WTC11 (cell line): ENCODE measurements around the gene STK24. TPM values are rescaled to one million over a fixed set of nuclear protein-coding genes. Genes with fewer than 3 reads are reported as not detected.

Experiments used
- ATAC-seq: fragments of 200-7000 bp; cut with Tn5 transposase; 2 replicates; pipeline ENCODE4 v1.10.0; 2021; ENCODE audit warnings: mild to moderate bottlenecking, moderate library complexity
- CTCF ChIA-PET: fragments of 300-600 bp; sonication (Branson Sonifier 250); formaldehyde crosslinking; loops from one replicate; lab custom pipeline; 2021; ENCODE audit warnings: antibody characterized with exemption; lab: Charles Lee
- POLR2A ChIA-PET: fragments of 350-600 bp; sonication (Branson Sonifier 250); formaldehyde crosslinking; loops from one replicate; lab custom pipeline; 2021; ENCODE audit warnings: antibody characterized with exemption; lab: Charles Lee
- DNase-seq: peaks from one replicate; pipeline ENCODE4 v3.0.0; 2021; ENCODE audit warnings: low spot score
- H3K27ac Mint-ChIP-seq: 2 replicates; pipeline ENCODE4 v1.8.0; 2021; ENCODE audit warnings: mixed read lengths
- H3K27me3 Mint-ChIP-seq: 2 replicates; pipeline ENCODE4 v1.8.0; 2021; ENCODE audit warnings: low read depth, mild to moderate bottlenecking, moderate library complexity, mixed read lengths
- H3K36me3 Mint-ChIP-seq: 2 replicates; pipeline ENCODE4 v1.8.0; 2021; ENCODE audit warnings: mixed read lengths
- H3K4me1 Mint-ChIP-seq: 2 replicates; pipeline ENCODE4 v1.8.0; 2022; ENCODE audit warnings: mixed read lengths
- H3K4me3 Mint-ChIP-seq: 2 replicates; pipeline ENCODE4 v1.8.0; 2021; ENCODE audit warnings: mild to moderate bottlenecking, moderate library complexity, mixed read lengths
- H3K9me3 Mint-ChIP-seq: 2 replicates; pipeline ENCODE4 v1.8.0; 2021; ENCODE audit warnings: mixed read lengths
- ATF1 ChIP-seq: sonication (generic); formaldehyde crosslinking; IDR thresholded peaks from 2 replicates; pipeline ENCODE4 v1.8.1; 2023; ENCODE audit warnings: mild to moderate bottlenecking, moderate library complexity, missing genetic modification reagents
- ATF2 ChIP-seq: sonication (generic); formaldehyde crosslinking; IDR thresholded peaks from 2 replicates; pipeline ENCODE4 v1.8.1; 2022; ENCODE audit warnings: low read depth, missing genetic modification reagents, borderline replicate concordance
- E2F1 ChIP-seq: sonication (generic); formaldehyde crosslinking; IDR thresholded peaks from 2 replicates; pipeline ENCODE4 v1.8.0; 2022; ENCODE audit warnings: mild to moderate bottlenecking, missing genetic modification reagents
- FOXJ3 ChIP-seq: sonication (generic); formaldehyde crosslinking; IDR thresholded peaks from 2 replicates; pipeline ENCODE4 v1.9.0; 2021; ENCODE audit warnings: missing genetic modification reagents, mild to moderate bottlenecking, borderline replicate concordance
- FOXK1 ChIP-seq: sonication (generic); formaldehyde crosslinking; IDR thresholded peaks from 2 replicates; pipeline ENCODE4 v1.8.0; 2022; ENCODE audit warnings: mild to moderate bottlenecking, moderate library complexity, missing genetic modification reagents
- FOXP4 ChIP-seq: sonication (generic); formaldehyde crosslinking; IDR thresholded peaks from 2 replicates; pipeline ENCODE4 v1.8.0; 2022; ENCODE audit warnings: mild to moderate bottlenecking, missing genetic modification reagents
- GTF2I ChIP-seq: fragments of 250-450 bp; sonication (Bioruptor Pico); conservative IDR thresholded peaks from 2 replicates; pipeline ENCODE4 v1.4.0; 2021; ENCODE audit warnings: mild to moderate bottlenecking
- IRF2 ChIP-seq: sonication (generic); formaldehyde crosslinking; IDR thresholded peaks from 2 replicates; pipeline ENCODE4 v1.8.0; 2022; ENCODE audit warnings: low read depth, missing genetic modification reagents, borderline replicate concordance
- JAZF1 ChIP-seq: fragments of 250-450 bp; sonication (Bioruptor Pico); IDR thresholded peaks from 2 replicates; pipeline ENCODE4 v1.9.0; 2021; ENCODE audit warnings: moderate library complexity, mild to moderate bottlenecking, inconsistent platforms
- MAX ChIP-seq: sonication (generic); formaldehyde crosslinking; IDR thresholded peaks from 2 replicates; pipeline ENCODE4 v1.8.0; 2022; ENCODE audit warnings: mild to moderate bottlenecking, missing genetic modification reagents
- MLX ChIP-seq: sonication (generic); formaldehyde crosslinking; IDR thresholded peaks from 2 replicates; pipeline ENCODE4 v1.8.1; 2023; ENCODE audit warnings: mild to moderate bottlenecking, missing genetic modification reagents, moderate library complexity
- MYBL2 ChIP-seq: sonication (generic); formaldehyde crosslinking; IDR thresholded peaks from 2 replicates; pipeline ENCODE4 v1.8.1; 2023; ENCODE audit warnings: mild to moderate bottlenecking, moderate library complexity, missing genetic modification reagents
- NR1H2 ChIP-seq: sonication (generic); formaldehyde crosslinking; IDR thresholded peaks from 2 replicates; pipeline ENCODE4 v1.9.0; 2021; ENCODE audit warnings: mild to moderate bottlenecking, moderate library complexity, missing genetic modification reagents
- PRRX2 ChIP-seq: fragments of 250-450 bp; sonication (Bioruptor Pico); IDR thresholded peaks from 2 replicates; pipeline ENCODE4 v1.8.0; 2021; ENCODE audit warnings: mild to moderate bottlenecking
- RORB ChIP-seq: fragments of 250-450 bp; sonication (Bioruptor Pico); IDR thresholded peaks from 2 replicates; pipeline ENCODE4 v1.9.0; 2021; ENCODE audit warnings: mild to moderate bottlenecking
- USF1 ChIP-seq: sonication (generic); formaldehyde crosslinking; IDR thresholded peaks from 2 replicates; pipeline ENCODE4 v1.8.0; 2022; ENCODE audit warnings: mild to moderate bottlenecking, missing genetic modification reagents
- ZNF232 ChIP-seq: sonication (generic); formaldehyde crosslinking; IDR thresholded peaks from 2 replicates; pipeline ENCODE4 v1.8.0; 2022; ENCODE audit warnings: mild to moderate bottlenecking, missing genetic modification reagents
- ZNF396 ChIP-seq: fragments of 250-450 bp; sonication (Bioruptor Pico); IDR thresholded peaks from 2 replicates; pipeline ENCODE4 v1.8.0; 2021; ENCODE audit warnings: mild to moderate bottlenecking, moderate library complexity, borderline replicate concordance
- total RNA-seq: library from RNA; stranded (reverse); gene quantifications from 3 replicates; pipeline ENCODE4 v1.2.3, GENCODE V29; 2021
- TF ChIP-seq, protein P1 (sequence below): sonication (generic); formaldehyde crosslinking; conservative IDR thresholded peaks from 2 replicates; pipeline ENCODE4 v1.8.1; 2023; ENCODE audit warnings: mild to moderate bottlenecking, low read depth, missing genetic modification reagents, moderate library complexity
- TF ChIP-seq, protein P2 (sequence below): sonication (generic); formaldehyde crosslinking; IDR thresholded peaks from 2 replicates; pipeline ENCODE4 v1.8.1; 2022; ENCODE audit warnings: missing genetic modification reagents, borderline replicate concordance

STK24 gene
- total RNA-seq, 1 experiment from 2014 or later = 138 TPM

GRCh38 chr13:98467263-98467985 is 109.5 kb downstream of the STK24 start:
- H3K9me3 Mint-ChIP-seq = no peaks in the 10 kb centered on the region
- H3K4me3 Mint-ChIP-seq = no peak overlapping the region
- peak overlapping the region; percentile 3; the same call in 1 of the 2 replicates for H3K27ac Mint-ChIP-seq
- ATAC-seq (no peak), DNase-seq (no peak)
- ChIA-PET POLR2A (no interaction called here), CTCF (interaction anchor here (0.6 to 4.6 kb wide), 22 partner anchors 8 to 733 kb away, joined by 3 to 30 read pairs (median 5); no protein-coding TSS in a partner anchor)
- peaks cover 13% of the 10 kb centered on the region for H3K4me1 Mint-ChIP-seq
- no peaks in the 10 kb centered on the region for H3K27me3 Mint-ChIP-seq
- peaks cover 37% of the 10 kb centered on the region for H3K36me3 Mint-ChIP-seq
- TF ChIP-seq E2F1 (CRISPR knock-in tag) = no peak
- TF ChIP-seq MYBL2 (CRISPR knock-in tag) = no peak
- TF ChIP-seq, protein P1, sequence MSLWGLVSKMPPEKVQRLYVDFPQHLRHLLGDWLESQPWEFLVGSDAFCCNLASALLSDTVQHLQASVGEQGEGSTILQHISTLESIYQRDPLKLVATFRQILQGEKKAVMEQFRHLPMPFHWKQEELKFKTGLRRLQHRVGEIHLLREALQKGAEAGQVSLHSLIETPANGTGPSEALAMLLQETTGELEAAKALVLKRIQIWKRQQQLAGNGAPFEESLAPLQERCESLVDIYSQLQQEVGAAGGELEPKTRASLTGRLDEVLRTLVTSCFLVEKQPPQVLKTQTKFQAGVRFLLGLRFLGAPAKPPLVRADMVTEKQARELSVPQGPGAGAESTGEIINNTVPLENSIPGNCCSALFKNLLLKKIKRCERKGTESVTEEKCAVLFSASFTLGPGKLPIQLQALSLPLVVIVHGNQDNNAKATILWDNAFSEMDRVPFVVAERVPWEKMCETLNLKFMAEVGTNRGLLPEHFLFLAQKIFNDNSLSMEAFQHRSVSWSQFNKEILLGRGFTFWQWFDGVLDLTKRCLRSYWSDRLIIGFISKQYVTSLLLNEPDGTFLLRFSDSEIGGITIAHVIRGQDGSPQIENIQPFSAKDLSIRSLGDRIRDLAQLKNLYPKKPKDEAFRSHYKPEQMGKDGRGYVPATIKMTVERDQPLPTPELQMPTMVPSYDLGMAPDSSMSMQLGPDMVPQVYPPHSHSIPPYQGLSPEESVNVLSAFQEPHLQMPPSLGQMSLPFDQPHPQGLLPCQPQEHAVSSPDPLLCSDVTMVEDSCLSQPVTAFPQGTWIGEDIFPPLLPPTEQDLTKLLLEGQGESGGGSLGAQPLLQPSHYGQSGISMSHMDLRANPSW (CRISPR knock-in tag) = no peak
- TF ChIP-seq RORB (CRISPR knock-in tag) = no peak
- TF ChIP-seq FOXJ3 = no peak
- TF ChIP-seq JAZF1 (CRISPR knock-in tag) = no peak
- TF ChIP-seq FOXK1 = no peak
- no peak for TF ChIP-seq MAX
- no peak for TF ChIP-seq ZNF232 (CRISPR knock-in tag)
- no peak for TF ChIP-seq IRF2 (CRISPR knock-in tag)
- TF ChIP-seq GTF2I = no peak
- TF ChIP-seq USF1 (CRISPR knock-in tag) = no peak
- TF ChIP-seq ATF2 (CRISPR knock-in tag) = no peak
- no peak for TF ChIP-seq MLX (CRISPR knock-in tag)
- no peak for TF ChIP-seq ZNF396 (CRISPR knock-in tag)
- no peak for TF ChIP-seq PRRX2

DNA sequence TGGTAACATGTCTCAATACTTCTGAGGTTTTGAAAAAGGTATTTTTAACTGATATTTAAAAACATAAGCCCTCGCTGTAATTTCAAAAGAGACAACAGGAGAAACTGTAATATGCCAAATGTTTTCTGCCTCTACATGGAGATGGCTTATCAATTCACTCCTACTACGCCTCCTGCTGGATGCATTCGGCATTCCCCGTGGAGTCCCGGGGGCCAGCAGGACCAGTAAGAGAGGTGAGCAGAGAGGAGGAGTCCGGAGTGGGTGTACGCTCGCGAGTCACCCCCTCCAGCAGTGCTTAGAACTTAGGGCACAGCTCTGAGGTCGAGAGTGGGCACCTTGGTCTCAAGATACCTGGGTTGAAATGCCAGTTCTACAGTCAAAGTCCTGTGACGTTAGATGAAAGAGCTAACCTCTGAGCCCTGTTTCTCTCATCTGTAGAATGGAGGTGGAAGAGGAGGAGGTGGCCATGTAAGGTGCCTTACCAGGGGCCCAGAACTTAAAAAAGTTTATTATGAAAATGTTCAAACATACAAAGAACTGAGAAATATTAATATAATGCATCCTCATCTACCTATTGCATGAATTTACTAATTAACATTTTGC is 110.2 kb downstream of the STK24 start:
- ChIA-PET CTCF (interaction anchor here (0.6 to 4.6 kb wide), 22 partner anchors 9 to 733 kb away, joined by 3 to 30 read pairs (median 5); no protein-coding TSS in a partner anchor), POLR2A (no interaction called here)
- TF ChIP-seq FOXP4 (CRISPR knock-in tag) = no peak
- no peak for TF ChIP-seq E2F1 (CRISPR knock-in tag)
- no peak for TF ChIP-seq ATF1 (CRISPR knock-in tag)
- TF ChIP-seq, protein P2, sequence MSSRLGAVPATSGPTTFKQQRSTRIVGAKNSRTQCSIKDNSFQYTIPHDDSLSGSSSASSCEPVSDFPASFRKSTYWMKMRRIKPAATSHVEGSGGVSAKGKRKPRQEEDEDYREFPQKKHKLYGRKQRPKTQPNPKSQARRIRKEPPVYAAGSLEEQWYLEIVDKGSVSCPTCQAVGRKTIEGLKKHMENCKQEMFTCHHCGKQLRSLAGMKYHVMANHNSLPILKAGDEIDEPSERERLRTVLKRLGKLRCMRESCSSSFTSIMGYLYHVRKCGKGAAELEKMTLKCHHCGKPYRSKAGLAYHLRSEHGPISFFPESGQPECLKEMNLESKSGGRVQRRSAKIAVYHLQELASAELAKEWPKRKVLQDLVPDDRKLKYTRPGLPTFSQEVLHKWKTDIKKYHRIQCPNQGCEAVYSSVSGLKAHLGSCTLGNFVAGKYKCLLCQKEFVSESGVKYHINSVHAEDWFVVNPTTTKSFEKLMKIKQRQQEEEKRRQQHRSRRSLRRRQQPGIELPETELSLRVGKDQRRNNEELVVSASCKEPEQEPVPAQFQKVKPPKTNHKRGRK (CRISPR knock-in tag) = no peak
- TF ChIP-seq NR1H2 (CRISPR knock-in tag) = no peak

More for the DNA sequence above, 110.2 kb downstream of the STK24 start:
- Mint-ChIP-seq H3K36me3 (peaks cover 35% of the 10 kb centered on the region), H3K4me1 (peaks cover 18% of the 10 kb centered on the region), H3K27ac (no peak overlapping the region), H3K9me3 (no peaks in the 10 kb centered on the region), H3K27me3 (no peaks in the 10 kb centered on the region), H3K4me3 (no peak overlapping the region)
- DNase-seq (peak; percentile 87), ATAC-seq (peak; percentile 90)
